ENCODE data around the gene MTFR1L. TPM values are rescaled to one million over a fixed set of nuclear protein-coding genes. Genes with fewer than 3 reads are reported as not detected.

MTFR1L gene
- polyA plus RNA-seq, 1 donor = 69.8 TPM

GRCh38 chr1:25861316-25862286, 41.8 kb downstream of the MTFR1L start:
- H3K27me3 ChIP-seq (ENCODE audit: control insufficient read depth, insufficient read depth, low read length) = no peaks in the 10 kb centered on the region
- H3K4me1 ChIP-seq (ENCODE audit: control insufficient read depth, insufficient read depth, low read length) = peaks cover 24% of the 10 kb centered on the region
- no CpG with 5 or more reads among the region's 16 CpGs for WGBS (ENCODE audit: insufficient coverage, low lambda C conversion rate)
- H3K4me3 ChIP-seq (ENCODE audit: low read length) = no peak overlapping the region
- H3K36me3 ChIP-seq (ENCODE audit: control insufficient read depth, insufficient read depth, low read length) = peaks cover 24% of the 10 kb centered on the region
- peak; percentile 60 to 88 for DNase-seq
- H3K27ac ChIP-seq (ENCODE audit: low read length) = peak overlapping the region; percentile 56
- peaks cover 4% of the 10 kb centered on the region for H3K9me3 ChIP-seq (ENCODE audit: control insufficient read depth, low read depth, low read length)

- Histone ChIP-seq H3K36me3 (ENCODE audit: control insufficient read depth, insufficient read depth, low read length) (peaks cover 24% of the 10 kb centered on the region), H3K4me3 (ENCODE audit: low read length) (no peak overlapping the region), H3K27ac (ENCODE audit: low read length) (no peak overlapping the region), H3K9me3 (ENCODE audit: control insufficient read depth, low read depth, low read length) (peaks cover 4% of the 10 kb centered on the region), H3K27me3 (ENCODE audit: control insufficient read depth, insufficient read depth, low read length) (no peaks in the 10 kb centered on the region), H3K4me1 (ENCODE audit: control insufficient read depth, insufficient read depth, low read length) (peaks cover 35% of the 10 kb centered on the region)
- no peak for DNase-seq
- 80% methylated on average over 1 of the region's 20 CpGs for WGBS (ENCODE audit: insufficient coverage, low lambda C conversion rate)
Observed at GRCh38 chr1:25862785-25863485, 43.2 kb downstream of the MTFR1L start.

- Histone ChIP-seq H3K27ac (ENCODE audit: low read length) (no peak overlapping the region), H3K9me3 (ENCODE audit: control insufficient read depth, low read depth, low read length) (peaks cover 4% of the 10 kb centered on the region), H3K27me3 (ENCODE audit: control insufficient read depth, insufficient read depth, low read length) (no peaks in the 10 kb centered on the region), H3K36me3 (ENCODE audit: control insufficient read depth, insufficient read depth, low read length) (peaks cover 24% of the 10 kb centered on the region), H3K4me3 (ENCODE audit: low read length) (no peak overlapping the region), H3K4me1 (ENCODE audit: control insufficient read depth, insufficient read depth, low read length) (peaks cover 40% of the 10 kb centered on the region)
- DNase-seq = no peak
- no CpG with 5 or more reads among the region's 25 CpGs for WGBS (ENCODE audit: insufficient coverage, low lambda C conversion rate)
Observed at GRCh38 chr1:25863486-25864262, 43.9 kb downstream of the MTFR1L start.

GRCh38 chr1:25864434-25864833, 44.7 kb downstream of the MTFR1L start:
- Histone ChIP-seq H3K27me3 (ENCODE audit: control insufficient read depth, insufficient read depth, low read length) (no peaks in the 10 kb centered on the region), H3K4me1 (ENCODE audit: control insufficient read depth, insufficient read depth, low read length) (peaks cover 42% of the 10 kb centered on the region), H3K27ac (ENCODE audit: low read length) (no peak overlapping the region), H3K9me3 (ENCODE audit: control insufficient read depth, low read depth, low read length) (peaks cover 4% of the 10 kb centered on the region), H3K36me3 (ENCODE audit: control insufficient read depth, insufficient read depth, low read length) (peaks cover 28% of the 10 kb centered on the region), H3K4me3 (ENCODE audit: low read length) (no peak overlapping the region)
- 90% methylated on average over 2 of the region's 3 CpGs for WGBS (ENCODE audit: insufficient coverage, low lambda C conversion rate)
- no peak for DNase-seq

GRCh38 chr1:25866288-25866687, 46.5 kb downstream of the MTFR1L start:
- Histone ChIP-seq H3K4me3 (ENCODE audit: low read length) (no peak overlapping the region), H3K27me3 (ENCODE audit: control insufficient read depth, insufficient read depth, low read length) (no peaks in the 10 kb centered on the region), H3K9me3 (ENCODE audit: control insufficient read depth, low read depth, low read length) (no peaks in the 10 kb centered on the region), H3K4me1 (ENCODE audit: control insufficient read depth, insufficient read depth, low read length) (peaks cover 49% of the 10 kb centered on the region), H3K27ac (ENCODE audit: low read length) (no peak overlapping the region), H3K36me3 (ENCODE audit: control insufficient read depth, insufficient read depth, low read length) (peaks cover 43% of the 10 kb centered on the region)
- no CpG with 5 or more reads among the region's 1 CpG for WGBS (ENCODE audit: insufficient coverage, low lambda C conversion rate)
- no peak for DNase-seq

- H3K27ac ChIP-seq (ENCODE audit: low read length) = peak overlapping the region; percentile 73
- 60% methylated on average over 1 of the region's 9 CpGs for WGBS (ENCODE audit: insufficient coverage, low lambda C conversion rate)
- H3K27me3 ChIP-seq (ENCODE audit: control insufficient read depth, insufficient read depth, low read length) = no peaks in the 10 kb centered on the region
- DNase-seq = peak; percentile 52 to 88
- H3K4me1 ChIP-seq (ENCODE audit: control insufficient read depth, insufficient read depth, low read length) = peaks cover 58% of the 10 kb centered on the region
- H3K36me3 ChIP-seq (ENCODE audit: control insufficient read depth, insufficient read depth, low read length) = peaks cover 37% of the 10 kb centered on the region
- no peaks in the 10 kb centered on the region for H3K9me3 ChIP-seq (ENCODE audit: control insufficient read depth, low read depth, low read length)
- H3K4me3 ChIP-seq (ENCODE audit: low read length) = no peak overlapping the region
Observed at GRCh38 chr1:25867210-25867991, 47.6 kb downstream of the MTFR1L start.

GRCh38 chr1:25869909-25870606, 50.3 kb downstream of the MTFR1L start:
- no CpG with 5 or more reads among the region's 6 CpGs for WGBS (ENCODE audit: insufficient coverage, low lambda C conversion rate)
- peaks cover 83% of the 10 kb centered on the region for H3K4me1 ChIP-seq (ENCODE audit: control insufficient read depth, insufficient read depth, low read length)
- peaks cover 18% of the 10 kb centered on the region for H3K36me3 ChIP-seq (ENCODE audit: control insufficient read depth, insufficient read depth, low read length)
- H3K4me3 ChIP-seq (ENCODE audit: low read length) = no peak overlapping the region
- DNase-seq = no peak
- H3K27ac ChIP-seq (ENCODE audit: low read length) = peak overlapping the region; percentile 5
- no peaks in the 10 kb centered on the region for H3K9me3 ChIP-seq (ENCODE audit: control insufficient read depth, low read depth, low read length)
- H3K27me3 ChIP-seq (ENCODE audit: control insufficient read depth, insufficient read depth, low read length) = no peaks in the 10 kb centered on the region

- Histone ChIP-seq H3K27ac (ENCODE audit: low read length) (peak overlapping the region; percentile 49), H3K9me3 (ENCODE audit: control insufficient read depth, low read depth, low read length) (no peaks in the 10 kb centered on the region), H3K4me1 (ENCODE audit: control insufficient read depth, insufficient read depth, low read length) (peaks cover 84% of the 10 kb centered on the region), H3K27me3 (ENCODE audit: control insufficient read depth, insufficient read depth, low read length) (no peaks in the 10 kb centered on the region), H3K4me3 (ENCODE audit: low read length) (no peak overlapping the region), H3K36me3 (ENCODE audit: control insufficient read depth, insufficient read depth, low read length) (peaks cover 18% of the 10 kb centered on the region)
- peak in 1 of 2 donors; percentile 27 for DNase-seq
- no CpG with 5 or more reads among the region's 1 CpG for WGBS (ENCODE audit: insufficient coverage, low lambda C conversion rate)
Observed at GRCh38 chr1:25870614-25871013, 50.9 kb downstream of the MTFR1L start.

- Histone ChIP-seq H3K27ac (ENCODE audit: low read length) (peak overlapping the region; percentile 49), H3K36me3 (ENCODE audit: control insufficient read depth, insufficient read depth, low read length) (peaks cover 18% of the 10 kb centered on the region), H3K27me3 (ENCODE audit: control insufficient read depth, insufficient read depth, low read length) (no peaks in the 10 kb centered on the region), H3K4me3 (ENCODE audit: low read length) (no peak overlapping the region), H3K4me1 (ENCODE audit: control insufficient read depth, insufficient read depth, low read length) (peaks cover 87% of the 10 kb centered on the region), H3K9me3 (ENCODE audit: control insufficient read depth, low read depth, low read length) (no peaks in the 10 kb centered on the region)
- WGBS (ENCODE audit: insufficient coverage, low lambda C conversion rate) = 29% methylated on average over 1 of the region's 5 CpGs
- peak in 1 of 2 donors; percentile 31 for DNase-seq
Observed at GRCh38 chr1:25871086-25871703, 51.4 kb downstream of the MTFR1L start.

Data from large intestine (tissue), 3 donors.